ENCODE results near the gene PDE9A. TPM values are rescaled to one million over a fixed set of nuclear protein-coding genes. Genes with fewer than 3 reads are reported as not detected.

Gene PDE9A
- total RNA-seq, 1 donor from 2014 or later, result 12.3 TPM

DNA sequence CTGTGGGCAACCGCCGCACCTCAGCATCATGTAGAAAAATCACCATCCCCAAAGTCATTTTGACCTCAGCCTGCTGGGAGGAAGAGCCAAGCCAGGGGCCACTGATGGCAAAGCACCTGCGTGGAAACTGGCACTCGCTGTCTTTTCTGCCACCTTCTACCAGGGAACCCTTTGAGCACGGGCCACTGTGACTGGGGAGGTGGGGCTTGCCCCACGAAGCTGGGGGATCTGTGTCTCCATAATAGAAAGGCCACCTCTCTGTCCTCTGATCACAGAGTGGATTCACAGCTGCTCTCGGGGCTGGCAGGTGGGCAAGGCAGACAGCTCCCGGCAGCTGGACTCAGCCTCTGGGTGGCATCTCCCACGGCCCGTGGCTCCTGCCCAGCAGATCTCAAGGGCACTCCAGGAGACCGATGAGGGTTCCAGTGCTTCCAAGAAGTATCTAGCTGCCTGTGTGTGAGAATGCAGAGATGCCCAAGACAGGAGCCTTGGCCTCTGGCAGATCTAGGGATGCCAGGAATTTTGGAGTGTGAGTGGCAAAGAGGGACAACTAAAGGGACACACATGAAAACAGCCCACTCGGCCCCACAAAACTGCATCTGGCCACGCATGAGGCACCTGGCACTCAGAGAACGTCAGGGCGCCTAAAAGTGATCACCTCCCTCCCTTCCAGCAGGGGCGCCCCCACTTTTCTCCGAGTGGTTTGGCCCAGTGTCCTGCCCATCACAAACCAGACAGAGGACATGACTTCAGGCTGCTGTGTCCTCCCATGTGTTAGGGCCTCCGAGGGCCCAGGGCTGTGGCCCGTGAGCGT lies 102.6 kb downstream of the PDE9A start:
- no peaks in the 10 kb centered on the region for H3K27me3 Mint-ChIP-seq (ENCODE audit: unreplicated experiment)
- no peak overlapping the region for H3K27ac Mint-ChIP-seq (ENCODE audit: unreplicated experiment)
- TF ChIP-seq, protein P1, sequence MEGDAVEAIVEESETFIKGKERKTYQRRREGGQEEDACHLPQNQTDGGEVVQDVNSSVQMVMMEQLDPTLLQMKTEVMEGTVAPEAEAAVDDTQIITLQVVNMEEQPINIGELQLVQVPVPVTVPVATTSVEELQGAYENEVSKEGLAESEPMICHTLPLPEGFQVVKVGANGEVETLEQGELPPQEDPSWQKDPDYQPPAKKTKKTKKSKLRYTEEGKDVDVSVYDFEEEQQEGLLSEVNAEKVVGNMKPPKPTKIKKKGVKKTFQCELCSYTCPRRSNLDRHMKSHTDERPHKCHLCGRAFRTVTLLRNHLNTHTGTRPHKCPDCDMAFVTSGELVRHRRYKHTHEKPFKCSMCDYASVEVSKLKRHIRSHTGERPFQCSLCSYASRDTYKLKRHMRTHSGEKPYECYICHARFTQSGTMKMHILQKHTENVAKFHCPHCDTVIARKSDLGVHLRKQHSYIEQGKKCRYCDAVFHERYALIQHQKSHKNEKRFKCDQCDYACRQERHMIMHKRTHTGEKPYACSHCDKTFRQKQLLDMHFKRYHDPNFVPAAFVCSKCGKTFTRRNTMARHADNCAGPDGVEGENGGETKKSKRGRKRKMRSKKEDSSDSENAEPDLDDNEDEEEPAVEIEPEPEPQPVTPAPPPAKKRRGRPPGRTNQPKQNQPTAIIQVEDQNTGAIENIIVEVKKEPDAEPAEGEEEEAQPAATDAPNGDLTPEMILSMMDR (IDR thresholded peaks at IDR 0.05), result no peak
- H3K4me1 Mint-ChIP-seq (ENCODE audit: unreplicated experiment), result no peaks in the 10 kb centered on the region
- DNase-seq (ENCODE audit: extremely low spot score, unreplicated experiment), result no peak
- no peak overlapping the region for H3K4me3 Mint-ChIP-seq (ENCODE audit: unreplicated experiment)
- H3K9me3 Mint-ChIP-seq (ENCODE audit: unreplicated experiment), result no peaks in the 10 kb centered on the region
- H3K36me3 Mint-ChIP-seq (ENCODE audit: unreplicated experiment), result peaks cover 3% of the 10 kb centered on the region

DNA sequence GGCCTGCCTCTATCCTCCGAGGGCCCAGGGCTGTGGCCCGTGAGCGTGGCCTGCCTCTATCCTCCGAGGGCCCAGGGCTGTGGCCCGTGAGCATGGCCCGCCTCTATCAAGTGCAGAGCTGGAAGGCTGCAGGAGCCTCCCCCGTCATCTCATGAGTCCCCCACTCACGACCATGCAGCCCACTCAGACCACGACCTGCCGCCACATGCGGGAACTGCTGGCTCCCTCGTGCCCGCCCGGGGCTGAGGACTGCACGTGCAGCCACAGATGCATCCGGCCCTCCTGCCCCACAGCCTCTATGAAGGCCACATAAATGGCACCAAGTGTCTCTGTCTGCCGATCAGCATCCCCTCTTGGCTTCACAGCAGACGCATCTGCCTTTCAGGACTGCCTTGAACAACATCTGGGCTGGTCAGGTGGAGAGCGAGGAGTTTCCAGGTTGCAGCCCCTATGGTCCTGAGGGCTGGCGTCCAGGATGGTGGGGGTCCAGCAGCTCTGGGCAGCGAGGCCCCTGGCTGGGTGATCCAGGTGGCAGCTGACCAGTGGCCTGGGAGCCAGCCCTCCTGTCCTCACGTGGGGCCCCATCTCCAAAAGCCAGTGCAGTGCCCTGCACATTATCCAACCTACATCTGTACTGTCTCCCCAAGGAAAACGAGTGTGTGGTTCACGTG lies 103.3 kb downstream of the PDE9A start:
- Mint-ChIP-seq H3K27me3 (ENCODE audit: unreplicated experiment) (no peaks in the 10 kb centered on the region), H3K4me3 (ENCODE audit: unreplicated experiment) (no peak overlapping the region), H3K4me1 (ENCODE audit: unreplicated experiment) (no peaks in the 10 kb centered on the region), H3K9me3 (ENCODE audit: unreplicated experiment) (no peaks in the 10 kb centered on the region), H3K27ac (ENCODE audit: unreplicated experiment) (no peak overlapping the region), H3K36me3 (ENCODE audit: unreplicated experiment) (peaks cover 3% of the 10 kb centered on the region)
- TF ChIP-seq, protein P1 (IDR thresholded peaks at IDR 0.05), result no peak
- DNase-seq (ENCODE audit: extremely low spot score, unreplicated experiment), result no peak

DNA sequence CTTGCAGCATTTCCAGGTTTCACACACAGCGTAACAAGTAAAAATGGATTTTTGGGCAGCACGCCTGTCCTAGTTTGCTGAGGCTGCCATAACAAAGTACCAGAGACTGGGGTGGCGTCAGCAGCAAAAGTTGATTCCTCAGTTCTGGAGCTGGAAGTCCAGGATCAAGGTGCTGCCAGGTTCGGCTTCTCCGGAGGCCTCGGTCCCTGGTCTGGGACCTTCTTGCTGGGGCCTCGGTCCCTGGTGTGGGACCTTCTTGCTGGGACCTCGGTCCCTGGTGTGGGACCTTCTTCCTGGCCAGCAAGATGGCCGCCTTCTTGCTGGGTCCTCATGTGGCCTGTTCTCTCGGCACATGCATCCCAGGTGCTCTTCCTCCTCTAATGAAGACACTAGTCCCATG lies 104.0 kb downstream of the PDE9A start:
- Mint-ChIP-seq H3K36me3 (ENCODE audit: unreplicated experiment) (peaks cover 3% of the 10 kb centered on the region), H3K27ac (ENCODE audit: unreplicated experiment) (no peak overlapping the region), H3K9me3 (ENCODE audit: unreplicated experiment) (no peaks in the 10 kb centered on the region), H3K27me3 (ENCODE audit: unreplicated experiment) (no peaks in the 10 kb centered on the region), H3K4me3 (ENCODE audit: unreplicated experiment) (no peak overlapping the region), H3K4me1 (ENCODE audit: unreplicated experiment) (no peaks in the 10 kb centered on the region)
- TF ChIP-seq, protein P1 (IDR thresholded peaks at IDR 0.05), result no peak
- DNase-seq (ENCODE audit: extremely low spot score, unreplicated experiment), result no peak

DNA sequence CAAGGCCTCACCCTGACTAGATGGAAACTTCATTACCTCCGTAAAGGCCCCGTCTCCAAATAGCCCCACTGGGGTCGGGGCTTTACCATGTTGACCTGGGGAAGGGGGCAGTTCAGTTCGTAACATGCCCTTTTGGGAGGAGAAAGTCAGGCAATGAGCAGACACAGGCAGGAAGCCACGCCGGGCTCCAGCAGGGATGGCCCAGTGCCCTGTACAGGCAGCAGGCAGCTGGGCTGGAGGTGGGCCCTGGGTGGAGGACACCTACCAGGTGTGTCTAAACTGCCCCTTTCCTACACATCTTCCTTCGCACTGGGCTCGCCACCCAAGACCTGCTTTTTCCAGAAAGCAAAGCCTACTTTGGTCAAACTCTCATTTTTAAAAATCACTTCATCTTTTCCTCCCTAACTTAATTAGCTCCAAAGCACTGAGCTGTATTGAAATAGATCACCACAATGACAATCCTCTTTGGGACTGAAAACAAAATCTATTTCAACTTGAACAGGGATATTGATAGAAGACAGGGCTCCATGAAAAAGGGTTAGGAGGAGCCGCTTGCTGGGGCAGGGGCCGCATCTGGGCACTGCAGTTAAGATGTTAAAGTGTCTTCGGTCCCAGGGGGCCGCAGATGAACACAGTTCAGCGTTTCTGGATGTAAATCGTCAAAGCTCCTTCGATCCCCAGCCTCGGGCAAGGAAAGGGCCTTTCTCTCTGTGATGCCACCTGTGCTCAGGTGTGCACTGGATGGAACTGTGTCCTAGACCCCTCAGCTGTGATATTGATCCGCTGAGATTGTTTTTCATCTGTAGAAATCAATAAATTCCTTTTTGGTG lies 104.6 kb downstream of the PDE9A start:
- peaks cover 3% of the 10 kb centered on the region for H3K36me3 Mint-ChIP-seq (ENCODE audit: unreplicated experiment)
- H3K9me3 Mint-ChIP-seq (ENCODE audit: unreplicated experiment), result no peaks in the 10 kb centered on the region
- H3K27me3 Mint-ChIP-seq (ENCODE audit: unreplicated experiment), result no peaks in the 10 kb centered on the region
- no peak overlapping the region for H3K27ac Mint-ChIP-seq (ENCODE audit: unreplicated experiment)
- TF ChIP-seq, protein P1 (IDR thresholded peaks at IDR 0.05), result no peak
- no peak for DNase-seq (ENCODE audit: extremely low spot score, unreplicated experiment)
- no peaks in the 10 kb centered on the region for H3K4me1 Mint-ChIP-seq (ENCODE audit: unreplicated experiment)
- no peak overlapping the region for H3K4me3 Mint-ChIP-seq (ENCODE audit: unreplicated experiment)
